HG03378 (cell line): ENCODE measurements around the gene C1orf74.
"Not testable (repeated sequence)": the region's sequence is repeated elsewhere in the genome, so short reads cannot be mapped to it uniquely, and the experiment has no call there.

ENCODE experiments used
- ATAC-seq: cut with Tn5 transposase; IDR thresholded peaks from one replicate; pipeline ENCODE4 v1.9.1; 2021; ENCODE audit warnings: mild to moderate bottlenecking, moderate library complexity; ENCODE audit not compliant: unreplicated experiment

Gene C1orf74

DNA sequence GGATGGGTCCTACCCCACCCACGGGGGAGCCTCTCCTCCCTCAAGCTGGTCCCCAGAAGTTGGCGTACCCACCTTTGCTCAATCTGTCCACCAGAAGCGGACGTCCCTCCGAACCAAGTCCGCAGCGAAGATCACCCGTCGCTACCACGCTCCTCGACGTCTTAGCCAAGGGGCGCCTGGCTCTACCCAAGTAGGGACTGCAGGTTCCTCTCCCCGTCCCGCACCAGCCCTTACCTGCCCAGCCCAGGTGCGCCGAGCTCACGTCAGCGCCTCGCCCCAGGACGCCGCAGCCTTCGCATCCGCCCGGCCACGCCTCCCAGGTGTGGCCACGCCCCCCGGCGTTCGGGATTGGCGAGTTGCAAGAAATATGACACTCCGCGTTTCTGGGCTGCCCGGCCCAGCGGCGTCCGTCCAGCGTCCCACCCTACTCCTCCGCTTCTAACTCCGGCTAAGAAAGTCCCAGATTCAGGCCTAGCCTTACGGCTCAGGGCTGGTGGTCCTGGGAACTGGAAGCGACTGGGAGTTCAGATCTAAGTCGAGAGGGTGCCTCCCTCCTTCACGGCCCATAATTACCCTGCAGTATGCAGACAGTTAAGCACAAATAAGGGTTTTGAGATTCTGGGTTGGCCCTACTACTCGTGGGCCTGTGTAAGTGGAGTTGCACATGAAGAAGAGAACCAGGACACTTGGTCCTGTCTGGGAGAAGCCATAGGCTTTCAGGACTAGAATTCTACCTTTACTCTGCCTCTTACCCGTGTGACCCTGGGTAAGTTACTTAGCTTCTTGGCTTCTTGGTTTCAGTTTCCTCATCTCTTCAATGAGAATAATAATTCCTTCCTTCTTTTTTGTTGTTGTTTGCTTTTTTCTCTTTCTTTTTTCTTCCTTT is 21.8 kb upstream of the C1orf74 start, which contains the start of gene IRF6:
IRF6 (minus strand) TSS at position 268 of the 886 bp plus-strand sequence. CDS start 4,729 bp downstream, outside the sequence.
- peak; percentile 52 for ATAC-seq

DNA sequence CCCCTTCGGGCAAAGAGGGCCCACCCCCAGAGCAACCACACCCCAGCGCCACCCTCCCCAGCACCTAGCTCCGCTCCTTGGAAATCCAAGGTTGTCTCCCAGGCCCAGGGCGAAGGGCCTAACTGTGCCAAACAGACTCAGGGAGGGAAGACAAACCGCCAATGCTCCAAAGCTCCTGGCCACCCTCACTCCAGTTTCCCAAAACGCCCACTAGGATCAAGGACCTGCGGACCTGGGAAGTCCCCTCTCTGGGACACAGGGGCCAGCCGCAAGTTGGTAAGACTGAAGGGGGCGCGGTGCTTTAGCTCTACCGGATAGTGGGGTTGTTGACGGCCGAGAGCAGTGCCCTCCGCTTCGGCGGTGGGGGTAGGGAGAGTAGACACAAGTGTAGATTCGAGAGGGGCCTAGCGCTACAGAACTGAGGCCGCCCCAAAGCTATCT is 21.0 kb upstream of the C1orf74 start:
- no peak for ATAC-seq

DNA sequence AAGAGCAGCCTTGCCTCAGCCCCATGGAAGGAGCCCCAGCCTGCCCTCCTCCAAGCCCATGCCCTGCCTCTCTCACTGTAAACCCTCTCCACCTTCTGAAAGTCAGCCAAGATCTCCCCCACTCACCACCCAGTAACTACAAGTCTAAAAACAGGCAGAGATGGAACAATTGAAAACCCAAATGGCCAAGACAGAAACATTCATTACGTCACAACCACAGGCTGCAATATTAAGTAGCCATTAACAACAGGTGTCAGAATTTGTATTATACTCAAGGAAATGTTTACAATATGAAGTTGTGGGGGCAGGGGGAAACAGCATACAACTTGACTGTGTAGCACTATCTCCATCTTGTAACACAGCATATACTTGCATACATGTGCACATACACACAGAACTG is 19.2 kb upstream of the C1orf74 start:
- no peak for ATAC-seq

DNA sequence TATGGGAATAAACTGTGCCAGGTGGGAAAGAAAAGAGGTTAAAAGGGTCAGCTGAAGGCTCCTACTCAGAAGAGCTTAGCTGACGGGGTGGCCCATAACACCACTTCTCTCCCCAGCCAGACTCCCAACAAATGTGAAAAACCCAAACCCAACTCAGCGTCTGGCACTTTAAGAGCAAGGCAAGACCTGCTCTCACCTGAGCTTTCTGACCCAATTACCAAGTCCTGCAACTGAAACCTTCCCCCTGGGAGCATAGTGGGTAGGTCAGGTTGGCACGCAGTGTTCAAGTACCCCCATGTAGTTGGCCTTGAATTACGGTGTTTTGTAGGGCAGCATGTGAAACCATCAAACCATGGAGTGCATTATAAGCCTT is 18.4 kb upstream of the C1orf74 start:
- no peak for ATAC-seq

DNA sequence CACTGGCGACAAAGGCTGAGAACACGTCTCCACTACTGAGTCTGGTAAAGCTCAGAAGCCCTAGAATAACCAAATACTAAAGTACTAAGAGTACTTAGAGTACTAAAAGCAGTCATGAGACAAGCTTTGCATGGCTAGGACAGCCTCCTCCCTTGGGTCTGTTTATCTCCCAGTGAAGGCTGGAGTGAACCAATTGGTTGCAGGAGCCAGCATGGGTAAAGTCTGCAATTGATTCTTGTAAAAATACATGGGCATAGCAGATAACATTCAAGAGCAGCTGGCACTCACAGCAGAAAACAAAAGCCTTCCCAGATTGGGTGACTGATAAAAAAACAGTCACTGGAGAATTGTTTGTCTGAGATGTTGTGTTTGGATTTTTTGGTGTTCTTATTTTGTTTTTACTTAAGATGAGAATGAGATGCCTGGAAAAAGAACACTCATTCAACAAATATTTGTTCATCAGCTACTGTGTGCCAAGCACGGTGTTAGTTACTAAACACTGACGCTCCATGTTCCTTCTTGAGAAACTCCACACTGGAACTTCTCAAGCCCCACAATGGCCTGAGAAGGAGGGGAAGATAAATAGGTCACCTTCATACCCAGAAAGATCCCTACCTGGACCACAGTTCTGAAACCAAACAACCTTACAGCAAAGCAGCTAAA is 17.9 kb upstream of the C1orf74 start:
- ATAC-seq = no peak

DNA sequence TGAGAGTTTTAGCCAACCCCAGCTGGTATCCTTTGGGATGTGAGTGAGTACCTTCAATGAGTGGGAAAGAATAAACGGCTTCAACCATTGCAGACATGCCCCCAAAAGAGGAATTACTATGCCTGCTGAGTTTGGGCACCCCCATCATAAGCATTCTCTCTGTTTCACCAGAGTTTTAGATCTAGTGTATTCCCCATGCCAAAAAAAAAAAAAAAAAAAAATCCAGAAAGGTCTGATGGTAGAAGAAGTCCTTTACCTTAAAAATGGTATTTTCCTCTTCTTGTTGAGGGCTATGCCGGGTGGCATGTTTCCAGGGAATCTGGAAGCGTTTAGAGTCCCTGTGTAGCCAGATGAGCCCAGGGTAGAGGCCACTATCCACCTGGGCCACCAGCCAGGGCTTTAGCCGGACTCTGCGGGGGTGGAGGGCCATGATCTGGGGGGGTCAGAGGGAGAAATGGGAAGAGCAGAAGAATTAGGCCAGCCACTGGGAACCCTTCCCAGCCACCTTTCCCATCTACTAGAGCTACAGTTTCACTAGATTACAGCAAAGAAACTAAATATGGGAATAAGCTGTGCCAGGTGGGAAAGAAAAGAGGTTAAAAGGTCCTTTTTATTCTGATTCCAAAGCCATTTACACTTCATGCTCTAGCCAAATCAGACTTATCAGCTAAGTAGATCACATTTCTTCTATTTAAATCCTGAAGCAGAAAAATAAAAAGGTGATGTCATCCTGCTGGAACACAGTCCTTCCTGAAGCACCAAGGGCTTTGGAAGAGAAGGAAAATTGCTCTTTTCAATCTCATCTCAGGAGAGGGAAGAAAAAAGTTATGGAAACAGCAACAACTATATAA is 16.9 kb upstream of the C1orf74 start:
- ATAC-seq = no peak

DNA sequence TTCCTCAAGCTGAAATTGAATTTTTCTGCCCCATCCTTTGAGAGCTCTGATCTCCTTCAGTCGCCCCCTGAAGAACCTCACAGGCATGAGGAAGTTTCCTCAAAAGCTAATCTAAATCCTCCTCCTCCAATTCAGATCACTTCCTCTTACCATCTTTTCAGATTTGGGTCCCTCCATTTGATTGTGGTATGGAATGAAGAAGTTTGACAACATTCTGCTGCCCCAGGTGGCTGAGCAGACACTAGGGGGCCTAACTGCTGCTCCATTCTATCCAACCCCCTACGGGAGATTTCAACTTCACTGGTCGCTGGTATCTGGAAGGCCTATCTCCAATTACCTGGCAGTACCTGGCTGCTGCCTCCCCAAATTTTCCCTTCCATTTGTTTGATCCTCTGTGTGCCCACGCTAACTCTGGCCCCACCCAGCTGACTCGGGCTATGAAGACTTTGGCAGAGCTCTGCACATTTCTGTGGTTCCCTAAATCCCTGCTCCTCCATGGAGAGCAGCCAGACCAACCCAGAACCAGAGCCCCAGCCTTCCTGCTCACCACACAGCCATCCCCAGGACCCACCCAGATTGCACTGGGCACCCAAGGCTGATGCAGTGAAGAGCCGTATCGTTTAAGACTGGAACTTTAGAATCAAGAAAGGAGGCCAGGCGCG is 13.8 kb upstream of the C1orf74 start:
- ATAC-seq = no peak

DNA sequence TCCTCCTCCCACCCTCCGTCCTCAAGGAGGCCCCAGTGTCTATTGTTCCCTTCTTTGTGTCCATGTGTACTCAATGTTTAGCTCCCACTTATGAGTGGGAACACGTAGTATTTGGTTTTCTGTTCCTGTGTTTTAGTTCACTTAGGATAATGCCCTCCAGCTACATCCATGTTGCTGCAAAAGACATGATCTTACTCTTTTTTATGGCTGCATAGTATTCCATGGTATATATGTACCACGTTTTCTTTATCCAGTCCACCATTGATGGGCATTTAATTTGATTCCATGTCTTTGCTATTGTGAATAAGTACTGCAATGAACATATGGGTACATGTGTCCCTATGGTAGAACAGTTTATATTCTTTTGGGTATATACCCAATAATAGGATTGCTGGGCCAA is 9.4 kb upstream of the C1orf74 start:
- ATAC-seq = not testable (repeated sequence)

DNA sequence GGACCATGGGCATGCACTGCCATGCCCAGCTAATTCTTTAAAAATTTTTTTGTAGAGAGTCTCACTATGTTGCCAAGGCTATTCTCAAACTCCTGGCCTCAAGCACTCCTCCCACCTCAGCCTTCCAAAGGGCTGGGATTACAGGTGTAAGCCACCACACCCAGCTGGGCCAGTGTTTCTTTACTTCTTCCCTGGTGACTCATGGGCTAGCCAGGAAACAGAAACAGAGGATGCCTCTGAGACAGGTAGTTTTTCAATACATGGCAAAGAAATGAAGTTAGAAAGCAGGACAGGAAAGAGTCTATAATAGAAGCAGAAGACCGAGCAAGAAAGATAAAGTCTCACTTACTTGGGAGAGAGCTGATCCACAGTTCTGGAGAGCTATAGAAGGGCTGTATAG is 7.6 kb upstream of the C1orf74 start:
- no peak for ATAC-seq

DNA sequence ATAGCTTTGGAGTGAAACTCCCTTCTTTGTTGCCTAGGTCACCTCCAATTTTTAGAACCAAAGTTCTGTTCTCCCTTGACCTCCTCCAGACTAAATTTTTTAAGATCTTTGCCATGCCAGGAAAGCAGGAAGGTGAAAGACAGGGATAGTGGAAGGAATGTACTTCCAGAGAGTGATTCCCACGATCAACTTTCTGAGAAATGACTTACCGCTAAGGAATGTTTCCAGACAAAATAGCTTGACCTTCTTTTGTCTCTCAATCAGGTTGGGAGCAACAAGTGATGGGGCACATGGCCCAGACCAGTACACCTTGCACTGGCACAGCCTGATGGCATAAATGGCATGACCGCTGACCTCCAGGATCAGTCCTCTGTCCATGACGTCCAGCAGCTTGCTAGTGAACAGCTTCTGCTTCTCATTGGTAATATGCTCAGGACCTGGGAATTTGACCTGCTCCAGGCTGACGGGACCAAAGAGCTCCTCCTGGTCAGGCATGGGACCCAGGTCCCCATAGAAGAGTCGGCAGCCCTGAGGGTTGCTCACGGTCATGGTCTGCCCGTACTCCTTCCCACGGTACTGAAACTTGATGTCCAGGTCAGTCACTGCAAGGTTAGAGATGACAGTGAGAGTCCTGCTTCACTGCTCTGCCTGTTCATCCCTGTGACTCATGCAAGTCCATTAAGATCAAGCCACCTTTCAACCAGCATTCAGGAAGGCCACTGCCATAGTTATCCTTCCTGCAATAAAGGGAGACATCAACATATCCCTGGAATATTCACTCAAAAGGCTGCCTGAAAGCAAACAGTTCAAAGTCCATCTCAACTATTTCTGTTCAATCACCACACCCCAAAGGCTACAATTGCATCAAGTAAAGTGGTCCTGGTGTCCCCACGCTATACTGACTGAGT is 6.2 kb upstream of the C1orf74 start:
- no peak for ATAC-seq

DNA sequence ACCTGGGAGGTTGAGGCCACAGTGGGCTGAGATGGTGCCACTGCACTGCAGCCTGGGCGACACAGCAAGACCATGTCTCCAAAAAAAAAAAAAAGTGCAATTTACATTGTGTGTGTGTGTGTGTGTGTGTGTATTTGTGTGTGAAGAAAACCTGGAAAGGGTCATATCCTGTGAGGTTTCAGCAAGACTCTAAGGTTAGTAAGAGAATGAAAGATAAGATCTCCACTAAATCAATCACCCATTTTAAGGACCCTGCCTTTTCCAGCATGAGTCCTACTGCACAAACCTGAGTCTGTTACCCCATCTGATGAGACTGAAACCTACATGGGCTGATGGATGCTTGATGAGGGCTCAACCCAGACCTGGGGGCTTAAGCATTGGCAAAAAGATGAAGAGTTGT is 4.9 kb upstream of the C1orf74 start:
- ATAC-seq = no peak

DNA sequence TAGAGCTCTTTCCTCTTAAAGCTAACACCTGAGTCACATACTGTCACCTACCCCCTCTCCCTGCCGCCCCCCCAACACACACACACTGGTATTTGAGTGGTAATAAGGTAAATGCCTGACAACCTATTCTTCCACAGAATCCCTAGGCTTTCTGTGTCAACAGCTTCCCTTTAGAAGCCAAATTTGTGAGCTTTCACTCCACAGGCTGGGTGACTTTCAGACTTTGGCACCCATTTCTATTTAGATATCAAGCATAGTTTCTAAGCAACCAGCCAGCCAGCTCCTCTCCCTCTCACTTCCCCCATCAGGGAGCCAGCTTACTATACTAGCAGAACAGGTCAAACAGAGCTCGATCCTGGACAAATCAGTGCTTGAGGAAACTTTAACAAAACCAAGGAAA is 3.2 kb upstream of the C1orf74 start:
- ATAC-seq = no peak

DNA sequence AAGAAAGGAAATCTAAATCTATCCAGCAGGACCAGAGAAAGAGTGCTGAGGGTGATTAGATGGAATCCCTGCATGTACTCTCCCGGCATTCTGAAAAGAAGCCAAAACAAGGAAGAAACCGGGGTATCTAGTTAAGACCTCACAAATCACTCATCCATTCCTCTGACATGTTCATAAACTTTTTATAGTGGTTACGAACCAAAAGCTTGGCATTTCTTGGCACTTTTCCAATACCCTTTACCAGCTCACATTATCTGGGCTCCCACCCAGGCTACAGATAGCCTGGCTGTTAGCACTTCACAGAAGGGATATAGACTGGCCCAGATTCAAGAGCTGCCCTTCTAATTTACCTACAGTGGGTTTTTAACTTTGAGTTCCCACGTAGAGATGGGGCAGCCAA is 1.8 kb upstream of the C1orf74 start:
- ATAC-seq = no peak

DNA sequence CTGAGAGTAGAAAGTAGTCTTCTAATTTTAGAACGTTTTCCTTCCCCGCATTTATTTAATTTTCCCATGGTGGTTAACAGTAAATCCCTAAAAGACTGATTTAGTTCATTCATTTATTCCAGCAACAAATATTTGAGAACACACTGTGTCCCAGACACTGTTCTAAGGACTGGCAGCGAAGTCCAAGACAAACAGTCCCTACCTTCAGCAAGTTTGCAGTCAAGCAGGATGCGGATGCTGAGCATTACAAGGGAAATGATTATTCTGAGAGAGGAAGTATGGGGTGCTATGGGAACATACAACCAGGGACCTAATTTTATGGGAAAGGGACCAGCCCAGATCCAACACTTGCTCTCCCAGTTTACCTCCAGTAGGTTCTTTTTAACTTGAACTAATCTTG is 1.2 kb upstream of the C1orf74 start:
- no peak for ATAC-seq

DNA sequence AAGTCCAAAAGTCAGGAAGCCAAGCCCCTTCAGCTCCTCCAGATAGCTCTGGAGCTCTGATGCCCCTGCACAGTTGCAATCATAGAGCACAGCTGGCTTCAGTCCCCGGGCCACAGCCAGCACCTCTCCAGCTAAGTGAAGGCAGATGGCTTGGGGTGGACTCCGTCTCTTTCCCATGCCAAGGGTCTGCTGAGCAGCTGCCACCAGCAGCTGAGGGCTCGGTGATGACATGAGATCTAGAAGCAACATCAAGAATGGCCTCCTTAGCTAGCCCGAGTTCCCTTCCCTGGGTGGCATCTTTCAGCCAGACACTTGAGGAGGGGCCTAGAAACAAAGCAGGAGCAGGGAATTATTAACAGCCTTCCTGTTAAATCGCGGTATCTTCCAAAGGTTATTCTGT is 973 bp downstream of the C1orf74 start:
- no peak for ATAC-seq

DNA sequence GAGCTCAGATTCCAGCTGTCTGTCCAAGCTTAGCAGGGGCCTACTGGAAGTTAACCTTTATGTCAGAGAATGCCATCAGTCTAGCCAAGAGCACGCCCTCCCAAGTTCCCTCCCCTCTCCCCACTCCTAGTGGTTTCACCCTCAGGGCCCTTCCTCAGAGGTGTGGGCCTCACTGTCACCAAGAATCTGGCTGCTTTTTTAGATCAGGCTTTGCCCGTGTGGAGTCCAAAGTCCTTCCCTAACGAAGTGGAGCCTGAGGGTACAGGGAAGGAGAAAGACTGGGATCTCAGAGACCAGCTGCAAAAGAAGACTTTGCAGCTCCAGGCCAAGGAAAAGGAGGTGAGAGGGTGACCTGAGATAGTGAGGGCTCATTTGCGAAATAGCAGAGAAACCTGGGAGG is 4.1 kb downstream of the C1orf74 start:
- no peak for ATAC-seq

DNA sequence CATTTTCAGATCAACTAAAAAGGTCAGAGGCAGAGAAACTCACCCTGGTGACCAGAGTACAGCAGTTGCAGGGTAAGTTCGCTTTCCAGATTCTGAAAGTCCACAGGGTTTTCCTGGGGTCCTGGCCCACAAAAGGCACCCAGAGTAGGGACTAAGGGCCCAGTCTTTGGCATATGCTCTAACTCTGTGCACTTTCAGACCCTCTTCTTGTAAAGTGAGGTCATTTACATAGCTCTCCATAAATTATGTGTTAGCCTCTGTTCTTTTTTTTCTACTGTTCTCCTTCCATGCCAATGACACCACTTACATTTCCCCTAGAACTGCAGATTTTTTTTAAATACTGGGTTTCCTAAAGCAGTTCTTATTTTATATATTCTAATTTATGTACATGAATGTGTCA is 6.3 kb downstream of the C1orf74 start:
- ATAC-seq = no peak

DNA sequence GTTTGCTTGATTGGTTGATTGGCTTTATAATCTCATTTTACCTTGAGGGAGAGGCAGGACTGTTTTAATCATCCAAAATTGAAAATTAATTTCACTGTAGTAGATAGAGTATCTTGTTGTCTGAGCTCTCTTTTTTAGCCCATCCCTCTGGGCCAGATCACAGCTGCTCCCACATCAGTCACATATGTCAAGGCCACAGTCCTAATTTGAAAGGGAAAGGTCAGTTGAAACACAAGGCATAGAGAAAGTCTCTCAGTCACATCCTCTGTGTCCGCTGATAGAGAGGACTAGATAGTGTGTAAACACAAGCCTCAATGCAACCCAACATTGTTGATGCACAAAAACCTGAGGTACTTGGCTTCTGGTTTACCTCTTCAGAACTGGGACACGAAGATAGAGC is 6.8 kb downstream of the C1orf74 start:
- ATAC-seq = no peak

DNA sequence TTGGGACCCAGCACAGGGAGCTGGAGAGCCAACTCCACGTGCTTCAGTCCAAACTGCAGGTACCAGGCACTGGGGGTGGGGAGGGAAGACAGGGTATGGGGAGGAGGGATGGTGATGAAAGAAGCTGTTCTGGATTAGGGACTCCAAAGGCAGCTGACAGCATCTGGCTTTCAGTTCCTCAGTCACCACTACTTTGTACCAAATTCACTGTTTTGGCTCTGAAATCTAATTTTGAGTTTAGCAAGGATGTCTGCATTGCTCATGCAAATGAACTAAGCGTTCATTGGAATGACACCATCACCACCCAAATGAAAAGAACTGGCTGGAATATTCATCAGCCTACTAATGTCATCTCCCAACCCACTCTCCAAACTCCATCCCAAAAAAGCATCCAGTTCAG is 8.7 kb downstream of the C1orf74 start:
- ATAC-seq = no peak

DNA sequence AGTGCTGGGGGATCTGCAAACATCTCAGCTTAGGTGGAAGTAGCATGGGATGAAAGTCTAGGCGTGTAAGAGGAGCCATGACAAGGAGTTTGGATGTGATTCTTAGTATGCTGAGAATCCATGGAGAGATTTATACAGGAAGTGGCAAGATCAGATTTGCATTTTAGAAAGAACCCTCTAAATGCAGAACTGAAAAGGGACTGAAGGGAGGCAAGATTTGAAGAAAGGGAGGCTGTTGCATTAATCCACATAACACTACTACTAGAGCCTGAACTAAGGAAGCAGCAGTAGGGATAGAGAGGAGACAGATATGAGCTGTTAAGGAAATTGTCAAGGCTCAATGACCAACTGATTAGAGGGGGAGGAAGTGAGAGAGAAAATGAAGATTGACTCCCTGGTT is 9.8 kb downstream of the C1orf74 start:
- peak; percentile 72 for ATAC-seq
